PFSK-1 (cell line): Measurements from ENCODE around the gene GTF3C4.

ENCODE experiments used
- FOXP2 ChIP-seq: optimal IDR thresholded peaks from 2 replicates; pipeline ENCODE3; 2011; ENCODE audit warnings: borderline replicate concordance, control low read depth, inconsistent platforms; ENCODE audit not compliant: insufficient read depth; ENCODE audit errors: extremely low read length, extremely low read depth
- POLR2AphosphoS5 ChIP-seq: IDR thresholded peaks from 2 replicates; pipeline ENCODE4 v1.6.1; 2012; ENCODE audit warnings: low read depth, mild to moderate bottlenecking, control low read depth, low read length, moderate library complexity
- SIN3A ChIP-seq: IDR thresholded peaks from 2 replicates; pipeline ENCODE4 v1.6.1; 2012; ENCODE audit warnings: mild to moderate bottlenecking, low read length, moderate library complexity, borderline replicate concordance; ENCODE audit not compliant: insufficient read depth
- TAF1 ChIP-seq: IDR thresholded peaks from 2 replicates; pipeline ENCODE4 v1.6.1; 2012; ENCODE audit warnings: low read length, control low read depth, borderline replicate concordance; ENCODE audit not compliant: insufficient read depth
- TF ChIP-seq, protein P1 (sequence below), 2 experiments: IDR thresholded peaks; 2 replicates each; pipeline versions ENCODE4 v1.6.1 to v1.8.0; 2011 to 2012; ENCODE audit warnings: low read depth in 2 of 2, low read length in 2 of 2, control low read depth in 1 of 2, inconsistent platforms in 1 of 2, mild to moderate bottlenecking in 1 of 2, moderate library complexity in 1 of 2; ENCODE audit not compliant: insufficient read depth in 1 of 2

GTF3C4 gene

GRCh38 chr9:132711846-132712245 lies 41.6 kb downstream of the GTF3C4 start:
- TF ChIP-seq FOXP2 (no peak), SIN3A (no peak), POLR2AphosphoS5 (no peak), TAF1 (no peak)
- TF ChIP-seq, protein P1, sequence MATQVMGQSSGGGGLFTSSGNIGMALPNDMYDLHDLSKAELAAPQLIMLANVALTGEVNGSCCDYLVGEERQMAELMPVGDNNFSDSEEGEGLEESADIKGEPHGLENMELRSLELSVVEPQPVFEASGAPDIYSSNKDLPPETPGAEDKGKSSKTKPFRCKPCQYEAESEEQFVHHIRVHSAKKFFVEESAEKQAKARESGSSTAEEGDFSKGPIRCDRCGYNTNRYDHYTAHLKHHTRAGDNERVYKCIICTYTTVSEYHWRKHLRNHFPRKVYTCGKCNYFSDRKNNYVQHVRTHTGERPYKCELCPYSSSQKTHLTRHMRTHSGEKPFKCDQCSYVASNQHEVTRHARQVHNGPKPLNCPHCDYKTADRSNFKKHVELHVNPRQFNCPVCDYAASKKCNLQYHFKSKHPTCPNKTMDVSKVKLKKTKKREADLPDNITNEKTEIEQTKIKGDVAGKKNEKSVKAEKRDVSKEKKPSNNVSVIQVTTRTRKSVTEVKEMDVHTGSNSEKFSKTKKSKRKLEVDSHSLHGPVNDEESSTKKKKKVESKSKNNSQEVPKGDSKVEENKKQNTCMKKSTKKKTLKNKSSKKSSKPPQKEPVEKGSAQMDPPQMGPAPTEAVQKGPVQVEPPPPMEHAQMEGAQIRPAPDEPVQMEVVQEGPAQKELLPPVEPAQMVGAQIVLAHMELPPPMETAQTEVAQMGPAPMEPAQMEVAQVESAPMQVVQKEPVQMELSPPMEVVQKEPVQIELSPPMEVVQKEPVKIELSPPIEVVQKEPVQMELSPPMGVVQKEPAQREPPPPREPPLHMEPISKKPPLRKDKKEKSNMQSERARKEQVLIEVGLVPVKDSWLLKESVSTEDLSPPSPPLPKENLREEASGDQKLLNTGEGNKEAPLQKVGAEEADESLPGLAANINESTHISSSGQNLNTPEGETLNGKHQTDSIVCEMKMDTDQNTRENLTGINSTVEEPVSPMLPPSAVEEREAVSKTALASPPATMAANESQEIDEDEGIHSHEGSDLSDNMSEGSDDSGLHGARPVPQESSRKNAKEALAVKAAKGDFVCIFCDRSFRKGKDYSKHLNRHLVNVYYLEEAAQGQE (IDR thresholded peaks at IDR 0.05; ENCODE audit: insufficient read depth in 1 of 2, low read depth in 2 of 2, low read length in 2 of 2): no peak

GRCh38 chr9:132712753-132713152 lies 42.5 kb downstream of the GTF3C4 start:
- TF ChIP-seq TAF1 (no peak), POLR2AphosphoS5 (no peak), SIN3A (no peak), FOXP2 (no peak)
- TF ChIP-seq, protein P1 (IDR thresholded peaks at IDR 0.05; ENCODE audit: insufficient read depth in 1 of 2, low read depth in 2 of 2, low read length in 2 of 2): no peak

DNA sequence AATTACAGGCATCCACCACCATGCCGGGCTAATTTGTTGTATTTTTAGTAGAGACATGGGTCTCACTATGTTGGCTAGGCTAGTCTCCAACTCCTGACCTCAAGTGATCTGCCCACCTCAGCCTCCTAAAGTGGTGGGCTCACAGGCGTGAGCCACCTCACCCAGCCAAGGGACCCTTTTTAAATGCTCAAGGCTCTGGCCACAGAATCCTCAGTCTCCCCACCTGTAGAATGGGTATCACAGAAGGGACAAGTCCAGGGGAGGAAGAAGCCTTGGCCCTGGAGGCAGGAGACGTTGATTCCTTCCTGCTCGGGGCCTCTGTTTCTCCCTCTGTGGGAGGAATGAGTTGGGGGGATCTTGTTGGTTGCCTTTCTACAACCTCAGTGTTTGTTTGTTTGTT lies 45.7 kb downstream of the GTF3C4 start:
- TF ChIP-seq TAF1: no peak
- TF ChIP-seq POLR2AphosphoS5: no peak
- TF ChIP-seq FOXP2: no peak
- TF ChIP-seq, protein P1 (IDR thresholded peaks at IDR 0.05; ENCODE audit: insufficient read depth in 1 of 2, low read depth in 2 of 2, low read length in 2 of 2): no peak
- no peak for TF ChIP-seq SIN3A

- TF ChIP-seq SIN3A (no peak), FOXP2 (no peak), TAF1 (no peak), POLR2AphosphoS5 (no peak)
- TF ChIP-seq, protein P1 (IDR thresholded peaks at IDR 0.05; ENCODE audit: insufficient read depth in 1 of 2, low read depth in 2 of 2, low read length in 2 of 2): no peak
Observed at GRCh38 chr9:132717326-132717945, 47.2 kb downstream of the GTF3C4 start.
